Epithelial cell of umbilical artery (primary cell): ENCODE measurements around the gene ARHGEF16. TPM values are rescaled to one million over a fixed set of nuclear protein-coding genes. Genes with fewer than 3 reads are reported as not detected.

Experiments used
- total RNA-seq: library from RNA; depleted of rRNA; stranded (reverse); fragments of >200 nt; gene quantifications from 2 replicates; pipeline ENCODE4 v1.2.3, GENCODE V29; 2014

Gene ARHGEF16
- 0.32 and 0.46 TPM in 2 replicates for total RNA-seq

GRCh38 chr1:3453891-3454810 is at the start of gene ARHGEF16:
Gene ARHGEF16 (plus strand): TSS chr1:3454665. CDS start chr1:3463085, 8,420 bp downstream.

Other genes starting within 250 kb of the ARHGEF16 start
- 9.9 and 19.8 TPM in 2 replicates for gene MEGF6, start 156.8 kb downstream of the ARHGEF16 start, total RNA-seq
- 18.2 and 22.9 TPM in 2 replicates for gene TPRG1L, start 170.3 kb downstream of the ARHGEF16 start, total RNA-seq
- gene WRAP73, start 195.4 kb downstream of the ARHGEF16 start, total RNA-seq: 18.7 and 23.4 TPM in 2 replicates
- under 0.01 TPM in 1 of 2 replicates, not detected in the other for gene TP73, start 197.9 kb downstream of the ARHGEF16 start, total RNA-seq